OCI-LY1 (cell line): ENCODE data around the gene STK39.

Experiments
- CTCF ChIP-seq: fragments of 200-600 bp; sonication (generic), shearing (Covaris generic); IDR thresholded peaks from 2 replicates; pipeline ENCODE4 v1.5.1; 2017; ENCODE audit warnings: mild to moderate bottlenecking, antibody characterized with exemption, low read length, moderate library complexity, mixed read lengths
- EZH2 ChIP-seq: fragments of 200-600 bp; sonication (generic), shearing (Covaris generic); IDR thresholded peaks from 2 replicates; pipeline ENCODE4 v1.8.0; 2017; ENCODE audit warnings: borderline replicate concordance, mixed run types, mild to moderate bottlenecking, antibody characterized with exemption, low read length, moderate library complexity, mixed read lengths

GRCh38 chr2:168024459-168024858 is 222.9 kb downstream of the STK39 start:
- no peak for TF ChIP-seq CTCF
- TF ChIP-seq EZH2, result no peak
